NT2/D1 (cell line): ENCODE results near the gene COPS2.

Experiments used
- SUZ12 ChIP-seq: IDR thresholded peaks from 2 replicates; pipeline ENCODE4 v1.6.1; 2011; ENCODE audit not compliant: insufficient read length, insufficient read depth; ENCODE audit errors: extremely low read depth
- YY1 ChIP-seq: IDR thresholded peaks from 2 replicates; pipeline ENCODE4 v1.6.1; 2011; ENCODE audit not compliant: insufficient read length, insufficient read depth
- ZNF274 ChIP-seq: IDR thresholded peaks from 2 replicates; pipeline ENCODE4 v1.6.1; 2011; ENCODE audit warnings: mild to moderate bottlenecking, low read depth, low read length

GRCh38 chr15:49168016-49168415, 12.6 kb upstream of the COPS2 start:
- no peak for TF ChIP-seq ZNF274
- no peak for TF ChIP-seq YY1
- TF ChIP-seq SUZ12 = no peak
